Camera-type eye (tissue), 1 donor: ENCODE data around the gene PHOSPHO2. TPM values are rescaled to one million over a fixed set of nuclear protein-coding genes. Genes with fewer than 3 reads are reported as not detected.

Experiments
- total RNA-seq: library from RNA; depleted of rRNA; stranded (reverse); fragments of >200 nt; gene quantifications from one replicate; pipeline ENCODE4 v1.2.3, GENCODE V29; 2014

The PHOSPHO2 gene, protein sequence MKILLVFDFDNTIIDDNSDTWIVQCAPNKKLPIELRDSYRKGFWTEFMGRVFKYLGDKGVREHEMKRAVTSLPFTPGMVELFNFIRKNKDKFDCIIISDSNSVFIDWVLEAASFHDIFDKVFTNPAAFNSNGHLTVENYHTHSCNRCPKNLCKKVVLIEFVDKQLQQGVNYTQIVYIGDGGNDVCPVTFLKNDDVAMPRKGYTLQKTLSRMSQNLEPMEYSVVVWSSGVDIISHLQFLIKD
- total RNA-seq, result 19.4 TPM

GRCh38 chr2:169694113-169694893, at the start of gene PHOSPHO2, which contains the start of gene CFAP210:
Gene PHOSPHO2 (plus strand): TSS chr2:169694469. CDS start chr2:169700972, 6,503 bp downstream.
Gene CFAP210 (minus strand): TSS chr2:169694405. CDS start chr2:169694327, 78 bp downstream.

Other genes with a start within 250 kb of the PHOSPHO2 start
- gene BBS5, start 215.0 kb upstream of the PHOSPHO2 start, total RNA-seq, result 33.8 TPM
- 209 TPM for gene KLHL41, start 184.8 kb upstream of the PHOSPHO2 start, total RNA-seq
- gene FASTKD1, start 120.6 kb upstream of the PHOSPHO2 start, total RNA-seq, result 51.5 TPM
- 68.1 TPM for gene PPIG, start 110.1 kb upstream of the PHOSPHO2 start, total RNA-seq
- gene CFAP210, start 64 bp upstream of the PHOSPHO2 start, total RNA-seq, result 1.2 TPM
- gene KLHL23, start 39.4 kb downstream of the PHOSPHO2 start, total RNA-seq, result 62.1 TPM
- 114 TPM for gene SSB, start 104.4 kb downstream of the PHOSPHO2 start, total RNA-seq
- gene METTL5, start 130.4 kb downstream of the PHOSPHO2 start, total RNA-seq, result 29.2 TPM
- gene UBR3, start 133.0 kb downstream of the PHOSPHO2 start, total RNA-seq, result 167 TPM